Measurements from ENCODE around the gene TRMT11.

- TF ChIP-seq CTCF (IDR thresholded peaks at IDR 0.05 in 8 of 11, conservative IDR thresholded peaks at IDR 0.05 in 3 of 11), result no peak
- TF ChIP-seq POLR2A (IDR thresholded peaks at IDR 0.05), result no peak
- no peak for TF ChIP-seq POLR2AphosphoS5 (IDR thresholded peaks at IDR 0.05)
These were observed 62.3 kb downstream of the TRMT11 start for GRCh38 chr6:126048635-126049034.

Measured in spleen (tissue), 7 donors.